Measurements from ENCODE around the gene TFDP1.
"Not testable (repeated sequence)": the region's sequence is repeated elsewhere in the genome, so short reads cannot be mapped to it uniquely, and the experiment has no call there.

Gene TFDP1

GRCh38 chr13:113576597-113576996 lies 8.0 kb upstream of the TFDP1 start:
- DNase-seq, result no peak

GRCh38 chr13:113577881-113578435 lies 6.6 kb upstream of the TFDP1 start:
- DNase-seq, result no peak

- DNase-seq, result no peak
These were observed 4.9 kb upstream of the TFDP1 start for GRCh38 chr13:113579686-113580085.

GRCh38 chr13:113581871-113582270 lies 2.7 kb upstream of the TFDP1 start:
- DNase-seq, result no peak

- DNase-seq, result no peak
These were observed 1.5 kb upstream of the TFDP1 start for GRCh38 chr13:113582841-113583631.

GRCh38 chr13:113584870-113585671 lies 518 bp downstream of the TFDP1 start:
- DNase-seq, result peak in 1 of 2 experiments; percentile 26

GRCh38 chr13:113585896-113586295 lies 1.3 kb downstream of the TFDP1 start:
- no peak for DNase-seq

GRCh38 chr13:113586661-113587479 lies 2.3 kb downstream of the TFDP1 start:
- no peak for DNase-seq

GRCh38 chr13:113588394-113589111 lies 4.0 kb downstream of the TFDP1 start:
- no peak for DNase-seq

- DNase-seq, result no peak
These were observed 4.9 kb downstream of the TFDP1 start for GRCh38 chr13:113589251-113589960.

- DNase-seq, result no peak
These were observed 5.4 kb downstream of the TFDP1 start for GRCh38 chr13:113589961-113590339.

- no peak for DNase-seq
These were observed 7.2 kb downstream of the TFDP1 start for GRCh38 chr13:113591750-113592149.

GRCh38 chr13:113592571-113592970 lies 8.0 kb downstream of the TFDP1 start:
- no peak for DNase-seq

- DNase-seq, result not testable (repeated sequence)
These were observed 9.7 kb downstream of the TFDP1 start for GRCh38 chr13:113594066-113594821.

GRCh38 chr13:113595131-113595530 lies 10.6 kb downstream of the TFDP1 start:
- no peak for DNase-seq

GRCh38 chr13:113596321-113597200 lies 12.0 kb downstream of the TFDP1 start:
- no peak for DNase-seq

GRCh38 chr13:113597391-113598080 lies 13.0 kb downstream of the TFDP1 start:
- DNase-seq, result no peak

- no peak for DNase-seq
These were observed 13.5 kb downstream of the TFDP1 start for GRCh38 chr13:113598081-113598410.

- no peak for DNase-seq
These were observed 13.9 kb downstream of the TFDP1 start for GRCh38 chr13:113598481-113598880.
